DLD1 (cell line): ENCODE results near the gene DUOX1.

Source experiments
- in situ Hi-C: cut with HindIII; loops from 2 replicates; pipeline ENCODE4 v1.10.0; 2017; ENCODE audit warnings: low sequenced_read_pairs

The DUOX1 gene

DNA sequence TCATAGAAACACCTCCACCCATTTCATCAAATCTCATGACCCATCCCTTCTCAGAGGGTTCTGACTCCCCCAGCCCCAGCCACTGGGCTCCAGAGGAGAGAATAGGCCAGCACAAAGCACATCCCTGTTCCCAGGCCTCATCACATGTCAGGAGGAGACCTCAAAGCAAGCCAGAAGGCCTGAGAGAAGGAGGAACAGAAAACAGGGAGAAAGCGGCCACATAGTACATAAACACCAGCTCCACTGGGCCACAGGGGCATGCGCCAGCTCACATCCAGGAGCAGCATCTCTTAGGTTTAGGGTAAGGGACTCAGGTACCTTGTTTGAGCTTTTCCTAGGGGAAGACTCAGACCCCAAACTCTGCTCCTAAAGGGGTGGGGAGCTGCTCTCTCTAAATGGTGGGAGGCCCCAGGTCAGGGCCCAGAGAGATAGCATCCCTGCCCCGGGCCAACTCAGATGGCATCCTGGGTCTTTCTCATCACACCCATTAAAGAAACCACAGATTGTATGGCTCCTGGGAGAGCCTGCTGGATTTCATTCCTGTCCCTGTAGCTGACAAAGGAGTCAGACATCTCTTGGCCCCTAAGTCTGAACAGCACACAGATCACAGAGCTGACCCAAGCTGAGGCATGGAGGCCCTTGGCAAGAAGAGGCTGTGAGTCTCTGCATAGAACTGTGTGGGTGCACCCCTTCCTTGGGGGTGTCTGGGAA, 55.4 kb downstream of the DUOX1 start:
- in situ Hi-C loops, result no loop called here

DNA sequence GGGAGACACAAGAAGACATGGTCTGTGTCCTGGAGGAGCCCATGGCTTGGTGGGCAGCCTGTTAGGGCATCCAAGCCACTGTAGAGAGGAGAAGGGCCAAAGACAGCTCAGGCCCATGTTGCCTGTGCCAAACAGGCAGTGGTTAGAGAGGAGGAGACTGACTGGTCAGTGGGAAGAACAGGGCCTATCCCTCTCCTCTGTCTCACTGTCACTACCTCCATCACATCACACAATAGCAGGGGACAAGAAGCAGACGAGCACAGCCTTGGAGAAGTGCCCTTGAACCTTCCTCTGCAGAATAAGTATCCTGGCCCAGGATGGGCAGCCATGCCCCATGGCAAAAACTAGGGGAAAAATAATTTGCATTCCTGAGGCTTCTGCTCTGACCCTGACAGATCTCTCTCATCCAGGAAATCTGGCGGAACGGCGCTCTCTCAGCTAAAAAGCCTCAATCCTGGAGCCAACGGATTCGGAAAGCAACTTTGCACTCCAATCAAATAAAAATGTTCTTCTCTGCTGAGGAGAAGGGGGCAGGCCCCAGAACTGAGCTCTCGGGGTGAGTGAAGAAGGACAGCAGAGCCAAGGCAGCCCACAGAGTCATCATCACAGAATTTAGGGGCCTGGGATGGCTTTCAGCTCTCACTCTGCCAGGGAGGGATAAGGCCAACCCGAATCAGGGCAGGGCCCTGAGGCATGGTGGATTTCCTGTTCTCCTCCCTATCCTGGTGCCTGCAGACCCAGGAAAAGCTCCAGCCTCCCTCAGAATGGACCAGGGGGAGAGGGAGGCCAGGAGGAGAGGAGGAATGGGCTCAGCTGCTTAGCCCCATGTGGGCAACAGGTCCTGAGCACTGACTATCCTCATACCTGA, 56.3 kb downstream of the DUOX1 start:
- in situ Hi-C loops, result no loop called here

DNA sequence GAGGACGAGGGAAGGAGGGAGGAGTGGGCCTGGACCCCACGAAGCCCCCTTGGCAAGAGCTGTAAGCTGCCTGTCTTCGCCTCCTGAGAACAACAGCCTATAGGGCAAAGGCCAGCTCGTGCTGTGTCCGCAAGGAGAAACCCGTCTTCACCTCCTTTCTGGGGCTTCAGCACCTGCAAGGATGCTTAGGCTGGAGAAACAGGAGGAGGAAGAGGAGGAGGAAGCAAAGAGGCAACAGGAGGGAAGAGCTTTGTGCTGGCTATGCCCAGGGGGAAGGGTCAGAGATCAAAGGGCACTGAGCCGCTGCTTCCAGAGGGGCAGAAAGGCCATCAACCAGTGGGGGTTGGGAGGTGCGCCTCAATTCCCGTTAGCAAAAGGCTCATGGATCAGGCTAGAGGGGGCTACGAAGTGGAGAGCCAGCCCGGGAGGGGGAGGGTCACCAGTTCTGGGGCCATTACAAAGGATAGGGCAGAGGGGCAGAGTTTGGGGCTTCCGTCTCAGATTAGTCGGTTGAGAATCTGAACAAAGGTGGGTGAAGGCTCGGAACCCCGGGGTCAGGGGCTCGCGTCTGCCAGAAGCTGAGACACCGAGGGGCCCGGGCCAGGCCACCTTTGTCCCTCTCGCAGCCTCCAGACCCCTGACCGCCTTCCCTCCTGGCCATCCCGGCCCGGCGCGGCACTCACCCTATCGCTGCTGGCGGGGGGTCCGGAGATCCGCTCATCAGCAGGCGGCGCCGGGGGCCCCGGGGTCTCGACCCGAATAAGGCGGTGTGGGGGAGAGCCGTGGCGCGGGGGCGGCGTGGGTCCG, 57.2 kb downstream of the DUOX1 start:
- in situ Hi-C loops, result no loop called here

DNA sequence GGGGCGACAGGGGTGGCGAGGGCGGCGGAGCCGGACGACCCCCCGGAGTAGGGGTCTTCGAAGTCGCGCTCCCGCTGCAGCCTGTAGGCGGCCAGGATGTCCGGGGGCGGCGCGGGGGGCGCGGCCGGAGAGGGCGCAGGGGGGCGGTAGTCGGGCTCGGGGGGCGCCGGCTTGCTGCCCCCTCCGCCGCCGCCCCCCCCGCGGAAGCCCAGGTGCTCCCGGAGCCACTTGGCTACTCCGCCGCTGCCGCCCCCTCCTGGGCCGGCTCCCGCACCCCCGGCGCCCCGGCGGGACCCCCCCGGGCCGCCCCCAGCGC, 57.7 kb downstream of the DUOX1 start:
- in situ Hi-C loops, result no loop called here

DNA sequence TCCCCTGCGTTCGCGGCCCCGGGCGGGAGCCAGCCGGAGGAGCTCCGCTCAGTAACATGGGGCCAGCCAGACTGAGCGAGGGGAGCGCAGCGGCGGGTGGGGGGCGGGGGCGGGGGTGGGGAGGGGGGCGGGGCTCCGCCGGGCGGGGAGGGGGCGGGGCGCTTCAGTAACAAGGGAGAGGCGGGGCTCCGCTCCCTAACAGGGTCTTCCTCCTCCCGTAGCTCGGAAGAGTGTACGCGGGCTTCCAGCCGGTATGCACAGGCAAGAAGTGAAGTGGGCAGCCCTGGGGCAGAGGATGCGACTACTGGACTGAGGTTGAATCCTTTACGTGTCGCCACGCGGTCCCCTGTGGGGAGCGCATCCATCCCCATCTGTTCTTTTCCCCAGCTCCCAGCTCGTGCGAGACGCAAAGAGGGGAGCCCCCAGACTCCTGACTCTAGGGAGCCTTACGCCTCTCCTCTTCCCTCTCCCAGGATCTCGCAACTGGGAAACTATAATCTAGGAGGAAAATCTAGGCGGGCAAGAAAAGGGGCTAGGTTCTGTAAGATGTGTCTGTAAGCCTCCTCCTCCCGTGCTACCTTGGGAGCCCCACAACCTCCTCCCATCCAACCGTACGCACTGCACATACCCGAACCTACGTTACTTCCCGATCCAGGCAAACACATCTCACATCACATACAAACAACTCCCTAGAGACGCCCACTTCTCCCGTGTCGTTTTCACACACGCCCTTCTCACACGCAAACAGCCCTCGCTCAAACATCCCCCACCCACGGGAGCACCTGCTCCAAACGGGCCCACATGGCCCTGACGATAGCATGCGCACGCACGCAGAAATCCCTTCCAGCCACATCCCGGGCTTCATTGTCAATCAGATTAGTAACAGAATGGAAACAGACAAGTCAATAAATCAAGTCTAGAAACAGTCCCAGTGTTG, 58.4 kb downstream of the DUOX1 start, which contains the start of gene SHF:
SHF (minus strand) TSS at position 73 of the 937 bp plus-strand sequence; CDS start at position 58, 15 bp downstream.
- in situ Hi-C loops, result no loop called here

DNA sequence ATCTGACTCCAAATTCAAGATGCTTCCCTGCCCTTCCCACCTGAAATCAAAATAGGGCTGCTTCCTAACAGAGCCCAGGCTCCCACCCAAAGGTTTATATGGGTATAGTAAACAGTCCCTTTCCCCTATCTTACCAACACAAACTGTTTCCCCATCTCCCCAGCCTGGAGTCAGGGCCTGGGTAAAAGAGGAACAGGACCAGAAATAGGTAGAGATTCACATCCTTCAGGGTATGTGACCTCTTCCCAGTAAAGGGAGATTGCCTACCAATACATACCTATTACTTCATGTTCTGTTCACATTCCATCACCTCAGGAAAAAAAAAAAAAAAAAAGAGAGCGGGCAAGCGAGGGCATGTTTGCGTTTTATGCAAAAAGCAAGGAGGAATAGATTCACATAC, 67.7 kb downstream of the DUOX1 start:
- in situ Hi-C loops, result no loop called here

DNA sequence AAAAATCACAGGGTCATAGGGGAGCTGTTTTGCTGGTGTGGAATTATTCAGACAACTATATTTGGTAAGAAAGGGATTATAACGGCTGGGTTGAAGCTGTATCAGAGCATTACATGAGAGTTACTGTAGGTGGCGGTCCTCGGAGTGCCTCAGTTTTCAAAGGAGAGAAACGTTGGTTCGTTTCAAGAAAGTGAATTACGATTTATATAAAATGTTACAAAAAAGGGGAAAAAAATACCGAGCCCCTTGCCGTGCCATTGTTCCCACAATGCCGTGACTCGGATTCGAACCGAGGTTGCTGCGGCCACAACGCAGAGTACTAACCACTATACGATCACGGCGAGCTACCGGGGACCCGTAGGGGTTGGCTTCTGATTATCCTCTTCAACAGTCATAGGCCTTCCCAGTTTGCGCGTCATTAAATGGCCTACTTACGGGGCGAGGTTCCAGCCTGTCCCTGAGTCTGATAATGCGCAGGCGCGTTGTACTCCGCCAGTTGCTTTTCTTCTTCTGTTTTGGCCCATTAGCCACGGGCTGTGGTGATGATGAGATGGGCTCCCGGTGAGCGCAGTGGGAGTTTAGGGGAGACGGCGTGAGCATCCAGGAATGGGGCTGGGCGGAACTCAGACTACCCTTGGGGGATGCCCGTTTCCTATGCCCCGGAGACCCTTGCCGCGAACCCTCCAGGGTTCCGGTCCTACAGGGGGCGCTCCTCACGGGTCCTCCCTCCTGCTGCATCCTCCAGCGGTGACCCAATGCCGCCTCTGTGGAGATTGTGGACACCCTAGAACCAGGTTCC, 68.7 kb downstream of the DUOX1 start:
- in situ Hi-C loops, result no loop called here

DNA sequence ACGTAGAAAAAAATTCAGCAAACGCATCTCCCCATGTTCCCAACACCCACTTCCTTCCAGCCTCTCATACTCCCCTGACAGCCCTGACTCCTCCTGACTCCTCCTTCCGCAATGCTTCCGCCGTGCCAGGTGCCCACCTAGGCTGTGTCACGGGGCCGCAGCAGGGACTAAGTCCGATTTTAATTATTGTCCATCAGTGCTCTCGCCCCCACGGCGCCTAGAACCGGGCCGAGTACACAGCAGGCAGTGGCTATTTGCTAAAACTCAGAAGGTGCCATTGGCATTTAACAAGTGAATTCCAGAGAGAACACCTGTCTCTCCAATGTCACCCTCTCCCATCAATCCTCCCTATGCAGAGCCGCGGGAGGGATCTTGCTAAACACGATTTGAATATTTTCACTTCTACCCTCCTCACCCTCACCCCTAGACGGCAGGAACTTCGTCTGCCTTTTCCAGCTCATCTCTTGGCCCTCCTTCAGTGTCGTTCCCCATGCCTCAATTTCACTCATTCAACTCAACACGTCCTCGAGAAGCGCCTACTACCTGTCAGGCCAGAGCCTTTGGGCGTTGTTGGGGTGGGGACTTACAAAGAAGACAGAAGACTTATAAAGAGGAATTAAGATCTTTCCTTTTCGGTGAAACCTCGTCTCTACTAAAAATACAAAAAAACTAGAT, 69.5 kb downstream of the DUOX1 start:
- in situ Hi-C loops, result no loop called here

DNA sequence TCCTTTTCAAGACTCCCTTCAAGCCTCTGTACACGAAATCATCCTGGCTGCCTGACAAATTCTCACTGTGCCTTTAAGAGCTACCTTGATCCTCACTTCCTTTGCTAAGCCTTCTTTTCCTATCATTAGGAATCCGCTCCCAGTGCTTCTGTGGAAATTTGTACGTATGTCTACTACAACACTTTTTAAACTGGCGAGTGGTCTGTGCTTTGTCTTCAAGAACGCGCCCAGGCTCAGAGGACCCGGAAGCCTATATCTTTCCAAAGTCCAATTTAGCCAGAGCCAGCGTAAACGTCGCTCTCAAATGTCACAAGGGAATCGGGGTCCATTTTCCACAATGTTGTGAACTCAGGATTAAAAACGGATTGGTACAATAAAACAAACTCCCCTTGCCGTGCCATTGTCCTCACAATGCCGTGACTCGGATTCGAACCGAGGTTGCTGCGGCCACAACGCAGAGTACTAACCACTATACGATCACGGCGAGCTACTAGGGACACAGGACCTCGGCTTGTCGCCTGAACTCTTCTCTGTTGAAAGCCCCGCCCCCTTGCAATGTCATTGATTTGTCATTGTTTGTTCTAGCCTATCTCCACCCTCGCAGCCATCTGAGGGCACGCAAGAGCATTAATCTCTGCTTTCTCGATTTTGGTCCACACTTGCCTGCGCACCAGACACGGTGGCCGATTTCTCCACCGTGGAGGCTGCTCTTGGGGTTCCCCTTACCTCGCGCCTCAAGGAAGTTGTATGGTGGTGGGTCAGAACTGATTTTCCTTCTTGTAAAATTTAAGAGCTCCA, 70.4 kb downstream of the DUOX1 start:
- in situ Hi-C loops, result loop anchor here (10.0 kb wide), 1 partner anchor 65 kb away; no protein-coding TSS in a partner anchor

DNA sequence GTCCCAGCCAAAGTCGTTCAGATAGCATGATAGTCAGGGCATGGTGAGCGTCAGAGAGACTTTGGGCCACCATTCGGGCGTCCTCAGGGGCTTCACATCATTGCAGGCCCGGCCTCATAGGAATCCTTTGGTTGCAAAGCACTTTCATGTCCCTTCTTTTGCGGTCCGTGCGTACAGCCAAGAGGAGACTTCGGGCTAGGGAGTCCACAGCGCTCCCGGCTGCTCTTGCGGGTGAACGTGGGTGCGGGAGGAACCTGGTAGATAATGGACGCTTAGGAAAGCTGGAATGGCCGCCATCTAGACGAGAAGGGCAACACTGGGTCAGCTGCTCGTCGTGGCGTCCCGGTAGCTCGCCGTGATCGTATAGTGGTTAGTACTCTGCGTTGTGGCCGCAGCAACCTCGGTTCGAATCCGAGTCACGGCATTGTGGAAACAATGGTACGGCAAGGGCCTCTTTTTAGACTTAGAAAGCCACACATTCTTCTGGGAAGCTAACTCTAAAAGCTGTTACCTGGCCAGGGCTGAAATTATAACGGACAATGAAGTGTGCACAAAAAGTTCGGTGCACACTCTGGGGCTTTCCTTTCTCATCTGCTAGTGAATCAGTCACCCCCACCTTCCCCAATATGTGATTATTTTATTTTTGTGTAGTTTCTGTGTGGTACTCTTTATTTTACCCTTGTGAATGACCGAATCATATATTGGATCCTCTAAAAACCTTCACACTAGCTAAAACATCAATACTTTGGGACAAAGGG, 71.2 kb downstream of the DUOX1 start:
- in situ Hi-C loops, result loop anchor here (10.0 kb wide), 1 partner anchor 64 kb away; no protein-coding TSS in a partner anchor

DNA sequence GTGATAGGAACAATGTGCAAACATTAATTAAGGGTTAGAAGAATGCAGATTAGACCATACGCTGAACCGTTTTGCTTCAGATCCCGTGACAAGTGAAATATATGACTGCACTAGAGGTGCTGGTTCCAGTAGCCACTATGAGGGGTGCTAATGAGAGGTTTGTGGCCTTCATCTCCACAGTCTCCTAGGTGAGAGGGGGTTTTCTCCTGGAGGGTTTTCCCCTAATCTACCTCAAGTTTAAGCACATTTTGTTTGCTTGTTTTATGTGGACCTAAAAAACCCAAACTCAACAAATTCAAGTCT, 71.7 kb downstream of the DUOX1 start:
- in situ Hi-C loops, result loop anchor here (10.0 kb wide), 1 partner anchor 63 kb away; no protein-coding TSS in a partner anchor

DNA sequence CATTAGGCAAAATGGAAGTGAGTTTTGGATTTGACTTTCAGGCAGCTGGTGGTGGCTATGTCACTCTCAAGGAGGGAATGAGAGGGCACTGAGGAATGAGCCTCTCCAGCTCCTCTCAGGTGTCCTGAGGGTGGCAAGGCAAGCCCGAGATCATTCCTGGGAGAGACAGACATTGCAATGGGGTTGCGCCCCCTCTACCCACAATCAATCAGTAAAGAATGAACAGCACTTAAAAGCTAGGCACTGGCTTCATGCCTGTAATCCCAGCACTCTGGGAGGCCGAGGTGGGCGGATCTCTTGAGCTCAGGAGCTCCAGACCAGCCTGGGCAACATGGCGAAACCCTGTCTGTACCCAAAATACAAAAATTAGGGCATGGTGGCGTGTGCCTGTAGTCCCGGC, 72.1 kb downstream of the DUOX1 start:
- in situ Hi-C loops, result loop anchor here (10.0 kb wide), 1 partner anchor 63 kb away; no protein-coding TSS in a partner anchor

DNA sequence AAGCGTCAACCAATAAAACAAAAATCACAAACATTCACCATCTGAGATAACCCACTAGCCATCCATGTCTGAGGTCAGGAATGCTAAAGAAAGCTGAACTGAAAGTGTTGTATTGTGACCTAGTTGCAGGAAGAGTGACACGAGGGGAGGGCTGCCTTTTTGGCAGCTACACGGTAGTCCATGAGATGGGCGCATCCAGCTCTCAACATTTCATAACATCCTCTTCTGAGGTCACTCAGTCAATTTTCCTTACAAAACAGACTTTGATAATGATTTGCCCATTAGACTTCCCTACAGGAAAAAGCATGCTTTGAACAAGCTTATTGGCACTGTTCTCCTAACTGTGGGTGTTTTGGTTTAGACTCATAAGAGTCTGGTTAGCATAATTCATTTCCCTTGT, 73.4 kb downstream of the DUOX1 start:
- in situ Hi-C loops, result loop anchor here (10.0 kb wide), 1 partner anchor 62 kb away; no protein-coding TSS in a partner anchor

DNA sequence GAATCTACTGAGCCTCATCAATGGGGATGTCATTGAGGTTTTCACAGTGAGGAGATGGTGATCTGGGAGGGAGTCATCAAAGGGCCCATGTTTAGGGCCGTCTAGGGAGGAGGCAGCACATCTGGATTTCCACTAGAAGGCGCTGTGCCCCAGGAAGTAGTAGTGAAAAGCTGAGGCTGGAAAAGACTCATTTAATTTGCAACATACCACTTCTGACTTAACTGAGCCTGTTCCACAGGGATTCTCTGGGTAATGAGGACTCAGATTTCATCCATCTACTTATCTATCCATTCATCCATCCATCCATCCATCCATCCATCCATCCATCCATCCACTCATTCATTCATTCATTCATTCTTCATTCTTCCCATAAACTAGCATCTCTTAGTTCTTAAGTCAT, 75.4 kb downstream of the DUOX1 start:
- in situ Hi-C loops, result loop anchor here (10.0 kb wide), 1 partner anchor 60 kb away; no protein-coding TSS in a partner anchor

DNA sequence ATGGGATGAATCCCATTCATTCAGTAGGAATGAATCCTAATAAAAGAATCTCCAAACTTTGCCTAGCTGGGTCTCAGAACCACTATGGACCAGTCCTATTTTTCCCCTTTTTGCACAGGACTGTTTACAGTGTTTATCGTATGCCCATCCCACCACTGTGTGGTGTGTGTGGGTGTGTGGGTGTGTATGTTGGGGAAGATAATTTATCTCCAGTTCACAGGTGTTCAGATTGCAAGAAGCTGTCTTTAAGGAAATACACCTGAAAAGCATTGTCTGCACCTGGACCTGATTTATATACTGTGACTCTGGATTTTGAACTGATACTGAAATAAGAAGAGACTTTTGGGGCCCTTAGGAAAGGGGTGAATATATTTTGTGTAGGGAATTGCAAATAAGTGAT, 82.7 kb downstream of the DUOX1 start:
- in situ Hi-C loops, result no loop called here
